ENCODE data around the gene FOXM1. TPM values are rescaled to one million over a fixed set of nuclear protein-coding genes. Genes with fewer than 3 reads are reported as not detected.

The FOXM1 gene
- total RNA-seq, 2 experiments from 2014 or later = 0.59 to 0.80 TPM

GRCh38 chr12:2895511-2895910 lies 18.5 kb upstream of the FOXM1 start:
- Histone ChIP-seq H3K4me3 (ENCODE audit: low read length) (no peak overlapping the region), H3K36me3 (ENCODE audit: insufficient read depth, low read length) (no peaks in the 10 kb centered on the region), H3K27me3 (ENCODE audit: control insufficient read depth in 1 of 2, insufficient read depth in 2 of 2, low read length in 2 of 2) (no peaks in the 10 kb centered on the region), H3K4me1 (ENCODE audit: insufficient read depth, low read length) (peaks cover 10% of the 10 kb centered on the region), H3K27ac (ENCODE audit: low read depth in 1 of 2, low read length in 2 of 2) (no peak overlapping the region), H3K9me3 (ENCODE audit: control insufficient read depth in 1 of 2, insufficient read depth in 1 of 2, low read length in 2 of 2) (no peaks in the 10 kb centered on the region)
- ATAC-seq (ENCODE audit: poor library complexity) (no peak), DNase-seq (no peak)
- intact Hi-C loops (cut with DNase I, micrococcal nuclease) = loop anchor here in 1 of 2 experiments (10.0 kb wide), 1 partner anchor 979 kb away; the partner anchor contains the start of gene PARP11
- POLR2A ChIA-PET = no interaction called here
- peaks cover 4% of the 10 kb centered on the region for H3K36me3 Mint-ChIP-seq (ENCODE audit: low read depth)
- H3K4me1 Mint-ChIP-seq (ENCODE audit: low read depth) = peaks cover 18% of the 10 kb centered on the region
- CTCF ChIA-PET = no interaction called here
- no peak overlapping the region for H3K4me3 Mint-ChIP-seq
- no peaks in the 10 kb centered on the region for H3K27me3 Mint-ChIP-seq
- H3K27ac Mint-ChIP-seq = no peak overlapping the region
- TF ChIP-seq CTCF (IDR thresholded peaks at IDR 0.05) = no peak
- H3K9me3 Mint-ChIP-seq = no peaks in the 10 kb centered on the region

GRCh38 chr12:2895051-2895451 lies 18.1 kb upstream of the FOXM1 start:
- DNase-seq (no peak), ATAC-seq (ENCODE audit: poor library complexity) (no peak)
- Mint-ChIP-seq H3K27me3 (no peaks in the 10 kb centered on the region), H3K36me3 (ENCODE audit: low read depth) (peaks cover 7% of the 10 kb centered on the region), H3K27ac (no peak overlapping the region), H3K9me3 (no peaks in the 10 kb centered on the region), H3K4me3 (no peak overlapping the region), H3K4me1 (ENCODE audit: low read depth) (peaks cover 23% of the 10 kb centered on the region)
- intact Hi-C loops (cut with DNase I, micrococcal nuclease) = loop anchor here in 1 of 2 experiments (10.0 kb wide), 1 partner anchor 980 kb away; the partner anchor contains the start of gene PARP11
- H3K36me3 ChIP-seq (ENCODE audit: insufficient read depth, low read length) = no peaks in the 10 kb centered on the region
- no peaks in the 10 kb centered on the region for H3K9me3 ChIP-seq (ENCODE audit: control insufficient read depth in 1 of 2, insufficient read depth in 1 of 2, low read length in 2 of 2)
- no peak overlapping the region for H3K27ac ChIP-seq (ENCODE audit: low read depth in 1 of 2, low read length in 2 of 2)
- ChIA-PET CTCF (no interaction called here), POLR2A (no interaction called here)
- H3K4me3 ChIP-seq (ENCODE audit: low read length) = no peak overlapping the region
- no peaks in the 10 kb centered on the region for H3K27me3 ChIP-seq (ENCODE audit: control insufficient read depth in 1 of 2, insufficient read depth in 2 of 2, low read length in 2 of 2)
- peaks cover 14% of the 10 kb centered on the region for H3K4me1 ChIP-seq (ENCODE audit: insufficient read depth, low read length)
- no peak for TF ChIP-seq CTCF (IDR thresholded peaks at IDR 0.05)

- POLR2A ChIA-PET = no interaction called here
- TF ChIP-seq CTCF (IDR thresholded peaks at IDR 0.05) = no peak
- Histone ChIP-seq H3K4me1 (ENCODE audit: insufficient read depth, low read length) (peaks cover 19% of the 10 kb centered on the region), H3K36me3 (ENCODE audit: insufficient read depth, low read length) (no peaks in the 10 kb centered on the region), H3K27ac (ENCODE audit: low read depth in 1 of 2, low read length in 2 of 2) (no peak overlapping the region), H3K27me3 (ENCODE audit: control insufficient read depth in 1 of 2, insufficient read depth in 2 of 2, low read length in 2 of 2) (no peaks in the 10 kb centered on the region), H3K4me3 (ENCODE audit: low read length) (no peak overlapping the region), H3K9me3 (ENCODE audit: control insufficient read depth in 1 of 2, insufficient read depth in 1 of 2, low read length in 2 of 2) (no peaks in the 10 kb centered on the region)
- no peaks in the 10 kb centered on the region for H3K9me3 Mint-ChIP-seq
- ATAC-seq (ENCODE audit: poor library complexity) (no peak), DNase-seq (no peak)
- intact Hi-C loops (cut with DNase I, micrococcal nuclease) = loop anchor here in 1 of 2 experiments (5.0 to 10.0 kb wide), 2 partner anchors 201 to 982 kb away; partner anchors contain the start of gene PARP11
- H3K27me3 Mint-ChIP-seq = no peaks in the 10 kb centered on the region
- peak overlapping the region; percentile 83 for H3K4me3 Mint-ChIP-seq
- H3K36me3 Mint-ChIP-seq (ENCODE audit: low read depth) = peaks cover 10% of the 10 kb centered on the region
- CTCF ChIA-PET = no interaction called here
- no peak overlapping the region for H3K27ac Mint-ChIP-seq
- H3K4me1 Mint-ChIP-seq (ENCODE audit: low read depth) = peaks cover 29% of the 10 kb centered on the region
Measured at GRCh38 chr12:2893007-2893406, 16.0 kb upstream of the FOXM1 start.
